ENCODE data around the gene ADSL.

GRCh38 chr22:40310081-40310767 lies 36.1 kb upstream of the ADSL start:
- TF ChIP-seq CTCF (IDR thresholded peaks at IDR 0.05 in 2 of 3, conservative IDR thresholded peaks at IDR 0.05 in 1 of 3; ENCODE audit: borderline replicate concordance in 1 of 3, insufficient read depth in 1 of 3, low read depth in 2 of 3, low read length in 2 of 3) (no peak), REST (IDR thresholded peaks at IDR 0.05; ENCODE audit: low read depth) (no peak), POLR2A (IDR thresholded peaks at IDR 0.05; ENCODE audit: borderline replicate concordance, extremely low read depth, insufficient read depth, insufficient read length) (no peak), CEBPB (IDR thresholded peaks at IDR 0.05; ENCODE audit: low read depth) (no peak), EZH2 (IDR thresholded peaks at IDR 0.05) (no peak), ZBTB33 (IDR thresholded peaks at IDR 0.05; ENCODE audit: extremely low read depth, insufficient replicate concordance, low read length) (no peak), POLR2AphosphoS5 (IDR thresholded peaks at IDR 0.05; ENCODE audit: low read depth, low read length) (no peak), SRF (IDR thresholded peaks at IDR 0.05; ENCODE audit: low read depth) (no peak), EGR1 (IDR thresholded peaks at IDR 0.05; ENCODE audit: low read depth) (no peak), SIN3A (IDR thresholded peaks at IDR 0.05; ENCODE audit: low read depth) (no peak), EZH2phosphoT487 (IDR thresholded peaks at IDR 0.05; ENCODE audit: borderline replicate concordance) (no peak), ZFX (IDR thresholded peaks at IDR 0.05) (no peak), SP1 (IDR thresholded peaks at IDR 0.05; ENCODE audit: low read depth) (no peak)

Data from HCT116 (cell line).